Transverse colon (tissue), 4 donors: Measurements from ENCODE around the gene SLC34A2. TPM values are rescaled to one million over a fixed set of nuclear protein-coding genes. Genes with fewer than 3 reads are reported as not detected.

Experiments used
- DNase-seq: peaks from one replicate; pipeline ENCODE4 v3.0.0-alpha.2; 2019
- H3K27ac ChIP-seq, 4 donors: fragments of 200-600 bp; sonication (generic); 2 replicates each; pipeline ENCODE4 v1.5.1; 2016 to 2018; ENCODE audit warnings: inconsistent platforms in 4 of 4
- H3K27me3 ChIP-seq: fragments of 200-600 bp; sonication (generic); 2 replicates; pipeline ENCODE4 v1.5.1; 2017; ENCODE audit warnings: inconsistent platforms
- H3K36me3 ChIP-seq, 4 donors: fragments of 200-600 bp; sonication (generic); 2 replicates each; pipeline ENCODE4 v1.5.1; 2017 to 2019; ENCODE audit warnings: inconsistent platforms in 4 of 4
- H3K4me1 ChIP-seq, 4 donors: fragments of 200-600 bp; sonication (generic); 2 replicates each; pipeline ENCODE4 v1.5.1; 2017 to 2020; ENCODE audit warnings: inconsistent platforms in 4 of 4
- H3K4me3 ChIP-seq, 4 donors: fragments of 200-600 bp; sonication (generic); 1 replicate in 1 of 4; 2 replicates in 3 of 4; pipeline versions ENCODE4 v1.5.1 to v1.6.1; 2017 to 2019; ENCODE audit warnings: inconsistent platforms in 4 of 4
- H3K9me3 ChIP-seq, 2 donors: fragments of 200-600 bp; sonication (generic); 2 replicates each; pipeline ENCODE4 v1.5.1; 2017 to 2019; ENCODE audit warnings: inconsistent platforms in 2 of 2
- CTCF ChIP-seq, 5 experiments: fragments of 200-600 bp in 3 of 5; fragments of 450-650 bp in 2 of 5; sonication (generic) in 3 of 5; IDR thresholded peaks; 1 replicate in 2 of 5; 2 replicates in 3 of 5; pipeline ENCODE4 v1.5.1; 2016 to 2017; ENCODE audit warnings: antibody characterized with exemption in 5 of 5, inconsistent platforms in 3 of 5, mild to moderate bottlenecking in 2 of 5, moderate library complexity in 1 of 5
- EP300 ChIP-seq: sonication (generic); formaldehyde crosslinking; IDR thresholded peaks from one replicate; pipeline ENCODE4 v1.6.1; 2017; ENCODE audit warnings: antibody characterized with exemption, low read depth
- POLR2A ChIP-seq: fragments of 450-650 bp; IDR thresholded peaks from one replicate; pipeline ENCODE4 v1.6.1; 2016; ENCODE audit warnings: antibody characterized with exemption, mild to moderate bottlenecking, moderate library complexity
- POLR2AphosphoS5 ChIP-seq, 3 donors: sonication (generic); formaldehyde crosslinking; IDR thresholded peaks; one replicate each; pipeline ENCODE4 v1.6.1; 2016; ENCODE audit warnings: antibody characterized with exemption in 3 of 3
- WGBS, 2 donors: methylation state at CpG; one replicate each; pipeline ENCODE4 v1.1.5; 2018; ENCODE audit warnings: low coverage in 1 of 2; 5-methylcytosine and 5-hydroxymethylcytosine counted together
- in situ Hi-C, 4 donors: fragments of 200-750 bp; cut with MboI; loops; one replicate each; pipeline versions ENCODE4 v1.15.0 to v1.15.1; 2017; ENCODE audit warnings: low sequenced_read_pairs in 3 of 4, low pct_ligation_motif_present in 1 of 4, low pct_unique_long_range_greater_than_20kb in 1 of 4
- intact Hi-C: fragments of 100-400 bp; cut with DNase I; formaldehyde crosslinking; loops from one replicate; pipeline ENCODE4 v1.15.1; 2023; ENCODE audit warnings: low total_unique reads
- small RNA-seq, 4 donors: library from RNA; depleted of rRNA; stranded (forward); fragments of <200 nt; gene quantifications; one replicate each; pipeline ENCODE3, GENCODE V24; 2016
- total RNA-seq, 4 donors: library from RNA; depleted of rRNA; stranded (reverse); fragments of >200 nt; gene quantifications; one replicate each; pipeline ENCODE4 v1.1.0, GENCODE V29; 2016

The SLC34A2 gene
- total RNA-seq, 4 donors from 2014 or later = not detected

GRCh38 chr4:25722964-25723363 lies 67.3 kb downstream of the SLC34A2 start:
- no peaks in the 10 kb centered on the region for H3K27me3 ChIP-seq
- no peak overlapping the region for H3K4me3 ChIP-seq
- 55 to 87% methylated on average over 2 to 3 of the region's 3 CpGs for WGBS, 2 donors
- in situ Hi-C loops (no loop called here), intact Hi-C loops (no loop called here)
- DNase-seq = no peak
- H3K9me3 ChIP-seq = no peaks in the 10 kb centered on the region
- no peak overlapping the region for H3K27ac ChIP-seq
- H3K36me3 ChIP-seq = no peaks in the 10 kb centered on the region
- TF ChIP-seq EP300 (no peak), POLR2AphosphoS5 (IDR thresholded peaks at IDR 0.05) (no peak), POLR2A (no peak), CTCF (IDR thresholded peaks at IDR 0.05) (no peak)
- H3K4me1 ChIP-seq = no peaks in the 10 kb centered on the region

GRCh38 chr4:25723409-25723808 lies 67.8 kb downstream of the SLC34A2 start:
- in situ Hi-C loops = no loop called here
- H3K36me3 ChIP-seq = no peaks in the 10 kb centered on the region
- H3K27ac ChIP-seq = no peak overlapping the region
- WGBS, 2 donors = 82% methylated on average over 1 of the region's 1 CpG; no CpG with 5 or more reads in 1 of the 2 donors
- intact Hi-C loops = no loop called here
- H3K27me3 ChIP-seq = no peaks in the 10 kb centered on the region
- H3K4me3 ChIP-seq = no peak overlapping the region
- TF ChIP-seq EP300 (no peak), CTCF (IDR thresholded peaks at IDR 0.05) (no peak), POLR2A (no peak), POLR2AphosphoS5 (IDR thresholded peaks at IDR 0.05) (no peak)
- H3K4me1 ChIP-seq = no peaks in the 10 kb centered on the region
- no peaks in the 10 kb centered on the region for H3K9me3 ChIP-seq
- no peak for DNase-seq

GRCh38 chr4:25725870-25726269 lies 70.2 kb downstream of the SLC34A2 start:
- in situ Hi-C loops (no loop called here), intact Hi-C loops (no loop called here)
- Histone ChIP-seq H3K27ac (no peak overlapping the region), H3K36me3 (no peaks in the 10 kb centered on the region), H3K4me3 (no peak overlapping the region), H3K4me1 (no peaks in the 10 kb centered on the region), H3K27me3 (no peaks in the 10 kb centered on the region), H3K9me3 (no peaks in the 10 kb centered on the region)
- no peak for DNase-seq
- 80 to 90% methylated on average over 4 to 7 of the region's 7 CpGs for WGBS, 2 donors
- TF ChIP-seq CTCF (IDR thresholded peaks at IDR 0.05) = no peak
- TF ChIP-seq POLR2A = no peak
- no peak for TF ChIP-seq EP300
- TF ChIP-seq POLR2AphosphoS5 (IDR thresholded peaks at IDR 0.05) = no peak

GRCh38 chr4:25727711-25728493 lies 72.3 kb downstream of the SLC34A2 start:
- H3K27me3 ChIP-seq = no peaks in the 10 kb centered on the region
- 83% methylated on average over 9 of the region's 9 CpGs; no CpG with 5 or more reads in 1 of the 2 donors for WGBS, 2 donors
- H3K36me3 ChIP-seq = no peaks in the 10 kb centered on the region
- TF ChIP-seq POLR2AphosphoS5 (IDR thresholded peaks at IDR 0.05) = no peak
- TF ChIP-seq CTCF (IDR thresholded peaks at IDR 0.05) = no peak
- TF ChIP-seq POLR2A = no peak
- no peak for TF ChIP-seq EP300
- in situ Hi-C loops (no loop called here), intact Hi-C loops (no loop called here)
- no peaks in the 10 kb centered on the region for H3K4me1 ChIP-seq
- H3K9me3 ChIP-seq = no peaks in the 10 kb centered on the region
- DNase-seq = no peak
- H3K4me3 ChIP-seq = no peak overlapping the region
- H3K27ac ChIP-seq = no peak overlapping the region

Small RNAs within 50 kb of the gene (small RNA-seq; reads per million reads assigned to genes)
- gene AC092436.3 = 0 reads per million in 4 donors
- gene MTND4LP22 = 0 reads per million in 4 donors
- gene RPS29P11 = 0 reads per million in 4 donors

Other genes with a start within 250 kb of the SLC34A2 start
- 100 to 1,000 TPM in 2 of 4 donors, 10 to 100 TPM in 2; 51.3 to 128 (median 98.3) TPM for gene SEL1L3, start 207.1 kb downstream of the SLC34A2 start, total RNA-seq